ENCODE data around the gene NEGR1.
"Not testable (repeated sequence)": the region's sequence is repeated elsewhere in the genome, so short reads cannot be mapped to it uniquely, and the experiment has no call there.

DNA sequence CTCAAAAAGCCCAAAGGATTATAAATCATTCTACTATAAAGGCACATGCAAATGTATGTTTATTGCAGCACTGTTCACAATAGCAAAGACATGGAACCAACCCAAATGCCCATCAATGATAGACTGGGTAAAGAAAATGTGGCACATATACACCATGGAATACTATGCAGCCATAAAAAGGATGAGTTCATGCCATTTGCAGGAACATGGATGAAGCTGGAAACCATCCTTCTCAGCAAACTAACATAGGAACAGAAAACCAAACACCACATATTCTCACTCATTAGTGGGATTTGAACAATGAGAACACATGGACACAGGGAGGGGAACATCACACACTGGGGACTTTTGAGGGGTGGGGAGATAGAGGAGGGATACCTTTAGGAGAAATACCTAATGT is 46.4 kb downstream of the NEGR1 start:
- TF ChIP-seq, protein P1, sequence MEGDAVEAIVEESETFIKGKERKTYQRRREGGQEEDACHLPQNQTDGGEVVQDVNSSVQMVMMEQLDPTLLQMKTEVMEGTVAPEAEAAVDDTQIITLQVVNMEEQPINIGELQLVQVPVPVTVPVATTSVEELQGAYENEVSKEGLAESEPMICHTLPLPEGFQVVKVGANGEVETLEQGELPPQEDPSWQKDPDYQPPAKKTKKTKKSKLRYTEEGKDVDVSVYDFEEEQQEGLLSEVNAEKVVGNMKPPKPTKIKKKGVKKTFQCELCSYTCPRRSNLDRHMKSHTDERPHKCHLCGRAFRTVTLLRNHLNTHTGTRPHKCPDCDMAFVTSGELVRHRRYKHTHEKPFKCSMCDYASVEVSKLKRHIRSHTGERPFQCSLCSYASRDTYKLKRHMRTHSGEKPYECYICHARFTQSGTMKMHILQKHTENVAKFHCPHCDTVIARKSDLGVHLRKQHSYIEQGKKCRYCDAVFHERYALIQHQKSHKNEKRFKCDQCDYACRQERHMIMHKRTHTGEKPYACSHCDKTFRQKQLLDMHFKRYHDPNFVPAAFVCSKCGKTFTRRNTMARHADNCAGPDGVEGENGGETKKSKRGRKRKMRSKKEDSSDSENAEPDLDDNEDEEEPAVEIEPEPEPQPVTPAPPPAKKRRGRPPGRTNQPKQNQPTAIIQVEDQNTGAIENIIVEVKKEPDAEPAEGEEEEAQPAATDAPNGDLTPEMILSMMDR (conservative IDR thresholded peaks at IDR 0.05; ENCODE audit: low read length), result not testable (repeated sequence)
- TF ChIP-seq EZH2phosphoT487 (IDR thresholded peaks at IDR 0.05; ENCODE audit: borderline replicate concordance), result not testable (repeated sequence)

Measured in Loucy (cell line).